K562 (cell line): ENCODE results near the gene ARHGEF3. TPM values are rescaled to one million over a fixed set of nuclear protein-coding genes. Genes with fewer than 3 reads are reported as not detected.

Experiments used
- CEBPG ChIP-seq, 3 experiments: fragments of 200-800 bp in 1 of 3; sonication (Bioruptor generic) in 1 of 3; sonication (generic) in 1 of 3; formaldehyde crosslinking in 1 of 3; IDR thresholded peaks in 2 of 3; conservative IDR thresholded peaks in 1 of 3; 2 replicates each; pipeline versions ENCODE4 v1.6.1 to v1.8.0; 2016 to 2022; ENCODE audit warnings: missing compliant biosample characterization in 2 of 3, missing genetic modification characterization in 2 of 3, mild to moderate bottlenecking in 1 of 3, missing genetic modification reagents in 1 of 3
- ETS1 ChIP-seq: conservative IDR thresholded peaks from 2 replicates; pipeline ENCODE4 v1.6.1; 2011; ENCODE audit warnings: low read depth, mild to moderate bottlenecking, low read length; ENCODE audit not compliant: control insufficient read depth
- FOXJ2 ChIP-seq: fragments of 200-800 bp; sonication (Bioruptor generic); IDR thresholded peaks from 2 replicates; pipeline ENCODE4 v1.6.1; 2016; ENCODE audit warnings: missing genetic modification characterization, missing compliant biosample characterization
- HDAC2 ChIP-seq: fragments of 450-650 bp; IDR thresholded peaks from 2 replicates; pipeline ENCODE4 v1.6.1; 2016; ENCODE audit warnings: mild to moderate bottlenecking
- NELFE ChIP-seq: IDR thresholded peaks from 2 replicates; pipeline ENCODE4 v1.6.1; 2011; ENCODE audit warnings: mild to moderate bottlenecking; ENCODE audit not compliant: insufficient read depth, insufficient read length
- NR1H2 ChIP-seq: sonication (generic); formaldehyde crosslinking; IDR thresholded peaks from 2 replicates; pipeline ENCODE4 v1.4.0; 2020; ENCODE audit warnings: mild to moderate bottlenecking, missing genetic modification reagents
- RAD51 ChIP-seq: fragments of 450-650 bp; IDR thresholded peaks from 2 replicates; pipeline ENCODE4 v1.7.1; 2016; ENCODE audit warnings: low read depth, mild to moderate bottlenecking, borderline replicate concordance
- SMARCE1 ChIP-seq: fragments of 450-650 bp; IDR thresholded peaks from 2 replicates; pipeline ENCODE4 v1.7.1; 2016; ENCODE audit warnings: mild to moderate bottlenecking
- TEAD1 ChIP-seq, 2 experiments: fragments of 450-650 bp in 1 of 2; sonication (generic) in 1 of 2; formaldehyde crosslinking; IDR thresholded peaks; 2 replicates each; pipeline versions ENCODE4 v1.4.0 to v1.8.0; 2020 to 2022; ENCODE audit warnings: mild to moderate bottlenecking in 2 of 2, missing genetic modification reagents in 1 of 2
- XRCC4 ChIP-seq: IDR thresholded peaks from one replicate; pipeline ENCODE4 v1.6.1; 2011; ENCODE audit not compliant: insufficient read depth, insufficient read length; ENCODE audit errors: extremely low read depth
- ZNF239 ChIP-seq: fragments of 250-450 bp; sonication (Bioruptor Pico); IDR thresholded peaks from 2 replicates; pipeline ENCODE4 v1.4.0; 2020; ENCODE audit warnings: mild to moderate bottlenecking
- polyA plus RNA-seq, 8 experiments: library from polyadenylated mRNA; depleted of rRNA in 4 of 8; stranded (reverse) in 5 of 8; unstranded in 3 of 8; fragments of >200 nt; fragmentation: Nextera tagmentation in 2 of 8; fragmentation: Illumina TruSeq in 1 of 8; extraction: Ambion mirVana in 2 of 8; extraction: Trizol in 1 of 8; gene quantifications; 2 replicates each; pipeline versions ENCODE4 v1.2.1 to v1.2.3, GENCODE V29; 2011 to 2014; ENCODE audit warnings: inconsistent platforms in 1 of 8, missing spikeins in 1 of 8
- total RNA-seq, 7 experiments: library from RNA; depleted of rRNA in 6 of 7; stranded (reverse); fragments of >200 nt in 6 of 7; fragmentation: Illumina TruSeq in 2 of 7; extraction: Trizol in 2 of 7; gene quantifications; 2 replicates each; pipeline versions ENCODE4 v1.2.1 to v1.2.3, GENCODE V29; 2011 to 2021; ENCODE audit warnings: low replicate concordance in 1 of 7
- TF ChIP-seq, protein P1 (sequence below), 2 experiments: fragments of 450-650 bp; formaldehyde crosslinking in 1 of 2; IDR thresholded peaks; 2 replicates each; pipeline versions ENCODE4 v1.4.0 to v1.6.1; 2014 to 2020; ENCODE audit warnings: mild to moderate bottlenecking in 2 of 2, borderline replicate concordance in 1 of 2, low read depth in 1 of 2
- TF ChIP-seq, protein P2 (sequence below), 2 experiments: IDR thresholded peaks; 2 replicates each; pipeline ENCODE4 v1.6.1; 2011; ENCODE audit warnings: borderline replicate concordance in 1 of 2, control low read depth in 1 of 2, low read depth in 1 of 2, low read length in 1 of 2, mild to moderate bottlenecking in 1 of 2, mixed read lengths in 1 of 2, moderate library complexity in 1 of 2; ENCODE audit not compliant: insufficient read depth in 1 of 2, insufficient read length in 1 of 2, poor library complexity in 1 of 2, severe bottlenecking in 1 of 2; ENCODE audit errors: extremely low read depth in 1 of 2
- TF ChIP-seq, protein P3 (sequence below): sonication (generic); formaldehyde crosslinking; IDR thresholded peaks from 2 replicates; pipeline ENCODE4 v1.5.0; 2020; ENCODE audit warnings: missing genetic modification reagents

ARHGEF3 gene
- total and polyA plus RNA-seq, 9 of the 15 experiments (the other 6 are each of a cell fraction or from before 2014, with no cell fraction given): 0.77 to 2.7 (median 1.4) TPM

DNA sequence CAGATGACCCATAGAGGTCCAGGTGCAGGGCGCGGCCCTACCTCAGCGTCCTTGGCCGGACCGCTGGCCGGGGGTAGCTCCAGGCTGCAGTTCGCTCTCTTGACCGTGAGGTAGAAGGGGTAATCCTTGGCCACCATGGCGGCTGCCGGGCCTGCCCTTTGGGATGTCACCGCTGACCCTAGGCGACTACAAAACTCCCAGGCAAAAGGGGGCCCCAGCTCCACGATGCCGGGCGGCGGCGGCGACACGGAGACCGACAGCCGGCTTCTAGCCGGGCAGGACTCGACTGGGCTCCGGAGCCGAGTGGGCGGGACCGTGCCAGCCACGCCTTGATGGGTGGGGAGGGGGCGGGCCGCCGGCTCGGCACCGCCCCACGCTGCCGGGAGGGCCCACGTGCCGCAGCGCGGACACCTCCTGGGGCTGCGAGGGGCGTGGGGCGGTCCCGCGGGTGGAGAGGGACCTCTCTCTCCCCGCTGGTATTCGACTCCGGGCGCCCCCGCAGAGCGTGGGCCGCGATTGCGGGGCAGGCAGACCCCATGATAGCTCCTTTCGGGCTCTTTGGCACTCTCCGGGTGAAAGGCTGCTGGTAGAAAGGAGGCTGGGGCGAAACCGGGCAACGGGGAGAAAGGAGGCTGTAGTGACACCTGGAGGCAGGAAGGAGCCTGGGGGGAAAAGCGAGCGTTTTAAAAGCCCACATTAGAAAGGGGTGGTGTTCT, at the start of gene ARHGEF3 (continued):
- TF ChIP-seq, protein P1, sequence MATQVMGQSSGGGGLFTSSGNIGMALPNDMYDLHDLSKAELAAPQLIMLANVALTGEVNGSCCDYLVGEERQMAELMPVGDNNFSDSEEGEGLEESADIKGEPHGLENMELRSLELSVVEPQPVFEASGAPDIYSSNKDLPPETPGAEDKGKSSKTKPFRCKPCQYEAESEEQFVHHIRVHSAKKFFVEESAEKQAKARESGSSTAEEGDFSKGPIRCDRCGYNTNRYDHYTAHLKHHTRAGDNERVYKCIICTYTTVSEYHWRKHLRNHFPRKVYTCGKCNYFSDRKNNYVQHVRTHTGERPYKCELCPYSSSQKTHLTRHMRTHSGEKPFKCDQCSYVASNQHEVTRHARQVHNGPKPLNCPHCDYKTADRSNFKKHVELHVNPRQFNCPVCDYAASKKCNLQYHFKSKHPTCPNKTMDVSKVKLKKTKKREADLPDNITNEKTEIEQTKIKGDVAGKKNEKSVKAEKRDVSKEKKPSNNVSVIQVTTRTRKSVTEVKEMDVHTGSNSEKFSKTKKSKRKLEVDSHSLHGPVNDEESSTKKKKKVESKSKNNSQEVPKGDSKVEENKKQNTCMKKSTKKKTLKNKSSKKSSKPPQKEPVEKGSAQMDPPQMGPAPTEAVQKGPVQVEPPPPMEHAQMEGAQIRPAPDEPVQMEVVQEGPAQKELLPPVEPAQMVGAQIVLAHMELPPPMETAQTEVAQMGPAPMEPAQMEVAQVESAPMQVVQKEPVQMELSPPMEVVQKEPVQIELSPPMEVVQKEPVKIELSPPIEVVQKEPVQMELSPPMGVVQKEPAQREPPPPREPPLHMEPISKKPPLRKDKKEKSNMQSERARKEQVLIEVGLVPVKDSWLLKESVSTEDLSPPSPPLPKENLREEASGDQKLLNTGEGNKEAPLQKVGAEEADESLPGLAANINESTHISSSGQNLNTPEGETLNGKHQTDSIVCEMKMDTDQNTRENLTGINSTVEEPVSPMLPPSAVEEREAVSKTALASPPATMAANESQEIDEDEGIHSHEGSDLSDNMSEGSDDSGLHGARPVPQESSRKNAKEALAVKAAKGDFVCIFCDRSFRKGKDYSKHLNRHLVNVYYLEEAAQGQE (IDR thresholded peaks at IDR 0.05; ENCODE audit: borderline replicate concordance): peak; percentile 16; the same call in 1 of the 2 replicates
- TF ChIP-seq, protein P1 (CRISPR knock-in tag; IDR thresholded peaks at IDR 0.05; ENCODE audit: low read depth): no peak
- TF ChIP-seq ZNF239: no peak
- no peak for TF ChIP-seq XRCC4
- no peak for TF ChIP-seq NR1H2
- peak; percentile 20; the same call in 1 of the 2 replicates for TF ChIP-seq RAD51
- TF ChIP-seq SMARCE1: no peak
- no peak for TF ChIP-seq TEAD1 (CRISPR knock-in tag; IDR thresholded peaks at IDR 0.05)
- no peak for TF ChIP-seq HDAC2
- TF ChIP-seq ETS1: 0 out of 2 replicates have a peak, but pooled peaks have one; percentile 29
- TF ChIP-seq NELFE: no peak
- TF ChIP-seq, protein P2, sequence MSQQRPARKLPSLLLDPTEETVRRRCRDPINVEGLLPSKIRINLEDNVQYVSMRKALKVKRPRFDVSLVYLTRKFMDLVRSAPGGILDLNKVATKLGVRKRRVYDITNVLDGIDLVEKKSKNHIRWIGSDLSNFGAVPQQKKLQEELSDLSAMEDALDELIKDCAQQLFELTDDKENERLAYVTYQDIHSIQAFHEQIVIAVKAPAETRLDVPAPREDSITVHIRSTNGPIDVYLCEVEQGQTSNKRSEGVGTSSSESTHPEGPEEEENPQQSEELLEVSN (IDR thresholded peaks at IDR 0.05; ENCODE audit: borderline replicate concordance in 1 of 2, extremely low read depth in 1 of 2, insufficient read depth in 1 of 2, insufficient read length in 1 of 2, low read depth in 1 of 2, low read length in 1 of 2, poor library complexity in 1 of 2, severe bottlenecking in 1 of 2): peak; percentile 96 to 99
- no peak for TF ChIP-seq FOXJ2 (tag)
- TF ChIP-seq CEBPG (CRISPR knock-in tag; IDR thresholded peaks at IDR 0.05): no peak
- TF ChIP-seq CEBPG (tag; conservative IDR thresholded peaks at IDR 0.05 in 1 of 2, IDR thresholded peaks at IDR 0.05 in 1 of 2): no peak
- TF ChIP-seq, protein P3, sequence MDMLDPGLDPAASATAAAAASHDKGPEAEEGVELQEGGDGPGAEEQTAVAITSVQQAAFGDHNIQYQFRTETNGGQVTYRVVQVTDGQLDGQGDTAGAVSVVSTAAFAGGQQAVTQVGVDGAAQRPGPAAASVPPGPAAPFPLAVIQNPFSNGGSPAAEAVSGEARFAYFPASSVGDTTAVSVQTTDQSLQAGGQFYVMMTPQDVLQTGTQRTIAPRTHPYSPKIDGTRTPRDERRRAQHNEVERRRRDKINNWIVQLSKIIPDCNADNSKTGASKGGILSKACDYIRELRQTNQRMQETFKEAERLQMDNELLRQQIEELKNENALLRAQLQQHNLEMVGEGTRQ: peak; percentile 55
